Activated naive CD8-positive, alpha-beta T cell (primary cell): ENCODE data around the gene RPAP3.

Experiments used
- H3K27ac Mint-ChIP-seq: one replicate; pipeline ENCODE4 v1.8.0; 2021; ENCODE audit warnings: mixed read lengths
- H3K27me3 Mint-ChIP-seq: one replicate; pipeline ENCODE4 v1.8.0; 2021; ENCODE audit warnings: mixed read lengths
- H3K36me3 Mint-ChIP-seq: one replicate; pipeline ENCODE4 v1.8.0; 2021; ENCODE audit warnings: mixed read lengths
- H3K4me1 Mint-ChIP-seq: one replicate; pipeline ENCODE4 v1.8.0; 2021; ENCODE audit warnings: low read depth, mixed read lengths
- H3K4me3 Mint-ChIP-seq: one replicate; pipeline ENCODE4 v1.8.0; 2021; ENCODE audit warnings: mild to moderate bottlenecking, mixed read lengths
- H3K9me3 Mint-ChIP-seq: one replicate; pipeline ENCODE4 v1.8.0; 2021; ENCODE audit warnings: low read depth, mixed read lengths

RPAP3 gene

GRCh38 chr12:47705566-47706425, at the start of gene RPAP3:
TSS of gene RPAP3 (minus strand) at chr12:47706030. CDS start at chr12:47702840, 3,190 bp downstream.
- peaks cover 10% of the 10 kb centered on the region for H3K36me3 Mint-ChIP-seq
- H3K4me1 Mint-ChIP-seq = peaks cover 59% of the 10 kb centered on the region
- peak within 1 kb of the TSS; percentile 99 for H3K27ac Mint-ChIP-seq
- H3K4me3 Mint-ChIP-seq = peak within 1 kb of the TSS; percentile 96
- H3K27me3 Mint-ChIP-seq = no peaks in the 10 kb centered on the region
- H3K9me3 Mint-ChIP-seq = no peaks in the 10 kb centered on the region

GRCh38 chr12:47754881-47755280, 49.1 kb upstream of the RPAP3 start:
- Mint-ChIP-seq H3K4me1 (peaks cover 26% of the 10 kb centered on the region), H3K9me3 (no peaks in the 10 kb centered on the region), H3K27ac (no peak overlapping the region), H3K4me3 (no peak overlapping the region), H3K27me3 (no peaks in the 10 kb centered on the region), H3K36me3 (no peaks in the 10 kb centered on the region)

GRCh38 chr12:47754126-47754525, 48.3 kb upstream of the RPAP3 start:
- no peaks in the 10 kb centered on the region for H3K9me3 Mint-ChIP-seq
- H3K27ac Mint-ChIP-seq = no peak overlapping the region
- H3K27me3 Mint-ChIP-seq = no peaks in the 10 kb centered on the region
- H3K4me3 Mint-ChIP-seq = no peak overlapping the region
- H3K36me3 Mint-ChIP-seq = no peaks in the 10 kb centered on the region
- H3K4me1 Mint-ChIP-seq = peaks cover 24% of the 10 kb centered on the region

- H3K4me3 Mint-ChIP-seq = no peak overlapping the region
- no peaks in the 10 kb centered on the region for H3K27me3 Mint-ChIP-seq
- no peaks in the 10 kb centered on the region for H3K36me3 Mint-ChIP-seq
- H3K4me1 Mint-ChIP-seq = peaks cover 22% of the 10 kb centered on the region
- no peaks in the 10 kb centered on the region for H3K9me3 Mint-ChIP-seq
- H3K27ac Mint-ChIP-seq = no peak overlapping the region
These were observed 47.5 kb upstream of the RPAP3 start for GRCh38 chr12:47753021-47754001.

GRCh38 chr12:47752552-47752951, 46.7 kb upstream of the RPAP3 start:
- Mint-ChIP-seq H3K9me3 (no peaks in the 10 kb centered on the region), H3K36me3 (no peaks in the 10 kb centered on the region), H3K4me1 (peaks cover 18% of the 10 kb centered on the region), H3K27ac (no peak overlapping the region), H3K27me3 (no peaks in the 10 kb centered on the region), H3K4me3 (no peak overlapping the region)

- Mint-ChIP-seq H3K27me3 (no peaks in the 10 kb centered on the region), H3K4me3 (no peak overlapping the region)
These were observed 46.3 kb upstream of the RPAP3 start for GRCh38 chr12:47752121-47752520.

GRCh38 chr12:47751561-47751960, 45.7 kb upstream of the RPAP3 start:
- peaks cover 13% of the 10 kb centered on the region for H3K4me1 Mint-ChIP-seq
- no peaks in the 10 kb centered on the region for H3K36me3 Mint-ChIP-seq
- H3K9me3 Mint-ChIP-seq = no peaks in the 10 kb centered on the region
- no peak overlapping the region for H3K27ac Mint-ChIP-seq
- H3K4me3 Mint-ChIP-seq = no peak overlapping the region
- H3K27me3 Mint-ChIP-seq = no peaks in the 10 kb centered on the region

More at GRCh38 chr12:47752121-47752520, 46.3 kb upstream of the RPAP3 start:
- H3K27ac Mint-ChIP-seq = no peak overlapping the region
- H3K9me3 Mint-ChIP-seq = no peaks in the 10 kb centered on the region
- no peaks in the 10 kb centered on the region for H3K36me3 Mint-ChIP-seq
- H3K4me1 Mint-ChIP-seq = peaks cover 14% of the 10 kb centered on the region

GRCh38 chr12:47750916-47751470, 45.2 kb upstream of the RPAP3 start:
- no peaks in the 10 kb centered on the region for H3K9me3 Mint-ChIP-seq
- H3K27me3 Mint-ChIP-seq = no peaks in the 10 kb centered on the region
- H3K4me3 Mint-ChIP-seq = no peak overlapping the region
- peaks cover 12% of the 10 kb centered on the region for H3K4me1 Mint-ChIP-seq
- no peak overlapping the region for H3K27ac Mint-ChIP-seq
- no peaks in the 10 kb centered on the region for H3K36me3 Mint-ChIP-seq

GRCh38 chr12:47750229-47750798, 44.5 kb upstream of the RPAP3 start:
- Mint-ChIP-seq H3K4me1 (peaks cover 5% of the 10 kb centered on the region), H3K27me3 (no peaks in the 10 kb centered on the region), H3K4me3 (no peak overlapping the region), H3K36me3 (no peaks in the 10 kb centered on the region), H3K27ac (no peak overlapping the region), H3K9me3 (no peaks in the 10 kb centered on the region)

- H3K27me3 Mint-ChIP-seq = no peaks in the 10 kb centered on the region
- H3K27ac Mint-ChIP-seq = no peak overlapping the region
- H3K4me3 Mint-ChIP-seq = no peak overlapping the region
- H3K9me3 Mint-ChIP-seq = no peaks in the 10 kb centered on the region
- peaks cover 2% of the 10 kb centered on the region for H3K4me1 Mint-ChIP-seq
- H3K36me3 Mint-ChIP-seq = no peaks in the 10 kb centered on the region
These were observed 43.1 kb upstream of the RPAP3 start for GRCh38 chr12:47748899-47749298.

- Mint-ChIP-seq H3K4me1 (peaks cover 3% of the 10 kb centered on the region), H3K36me3 (no peaks in the 10 kb centered on the region), H3K27me3 (no peaks in the 10 kb centered on the region), H3K9me3 (no peaks in the 10 kb centered on the region), H3K27ac (no peak overlapping the region), H3K4me3 (no peak overlapping the region)
These were observed 42.6 kb upstream of the RPAP3 start for GRCh38 chr12:47748507-47748828.

- Mint-ChIP-seq H3K27me3 (no peaks in the 10 kb centered on the region), H3K9me3 (no peaks in the 10 kb centered on the region), H3K4me1 (peaks cover 6% of the 10 kb centered on the region), H3K4me3 (no peak overlapping the region), H3K27ac (no peak overlapping the region), H3K36me3 (no peaks in the 10 kb centered on the region)
These were observed 42.0 kb upstream of the RPAP3 start for GRCh38 chr12:47747596-47748506.

GRCh38 chr12:47747126-47747525, 41.3 kb upstream of the RPAP3 start:
- Mint-ChIP-seq H3K36me3 (no peaks in the 10 kb centered on the region), H3K9me3 (no peaks in the 10 kb centered on the region), H3K4me3 (no peak overlapping the region), H3K4me1 (peaks cover 11% of the 10 kb centered on the region), H3K27ac (no peak overlapping the region), H3K27me3 (no peaks in the 10 kb centered on the region)

- H3K4me1 Mint-ChIP-seq = peaks cover 16% of the 10 kb centered on the region
- H3K9me3 Mint-ChIP-seq = no peaks in the 10 kb centered on the region
- no peak overlapping the region for H3K4me3 Mint-ChIP-seq
- no peaks in the 10 kb centered on the region for H3K36me3 Mint-ChIP-seq
- H3K27me3 Mint-ChIP-seq = no peaks in the 10 kb centered on the region
- no peak overlapping the region for H3K27ac Mint-ChIP-seq
These were observed 40.7 kb upstream of the RPAP3 start for GRCh38 chr12:47746523-47746922.
